Kidney epithelial cell (primary cell): ENCODE results near the gene ZNF516. TPM values are rescaled to one million over a fixed set of nuclear protein-coding genes. Genes with fewer than 3 reads are reported as not detected.

Experiments
- DNase-seq: peaks from one replicate; pipeline ENCODE4 v3.0.0-alpha.2; 2010; ENCODE audit warnings: low read depth
- H3K27me3 ChIP-seq: 2 replicates; pipeline ENCODE4 v1.6.0; 2011; ENCODE audit warnings: low read length; ENCODE audit not compliant: control insufficient read depth, insufficient read depth
- H3K36me3 ChIP-seq: 2 replicates; pipeline ENCODE4 v1.5.1; 2011; ENCODE audit warnings: low read length; ENCODE audit not compliant: control insufficient read depth, insufficient read depth
- H3K4me3 ChIP-seq: 2 replicates; pipeline ENCODE4 v1.5.1; 2011; ENCODE audit warnings: low read depth, mild to moderate bottlenecking, control low read depth, low read length
- total RNA-seq: library from RNA; depleted of rRNA; stranded (reverse); fragments of >200 nt; gene quantifications from 2 replicates; pipeline ENCODE4 v1.2.3, GENCODE V29; 2015
- TF ChIP-seq, protein P1 (sequence below): IDR thresholded peaks from 2 replicates; pipeline ENCODE4 v1.5.1; 2011; ENCODE audit warnings: mild to moderate bottlenecking, moderate library complexity, low read length, control low read depth, inconsistent platforms; ENCODE audit not compliant: insufficient read depth, poor library complexity, severe bottlenecking

Gene ZNF516
- total RNA-seq, 1 donor from 2014 or later, result 56.1 TPM

DNA sequence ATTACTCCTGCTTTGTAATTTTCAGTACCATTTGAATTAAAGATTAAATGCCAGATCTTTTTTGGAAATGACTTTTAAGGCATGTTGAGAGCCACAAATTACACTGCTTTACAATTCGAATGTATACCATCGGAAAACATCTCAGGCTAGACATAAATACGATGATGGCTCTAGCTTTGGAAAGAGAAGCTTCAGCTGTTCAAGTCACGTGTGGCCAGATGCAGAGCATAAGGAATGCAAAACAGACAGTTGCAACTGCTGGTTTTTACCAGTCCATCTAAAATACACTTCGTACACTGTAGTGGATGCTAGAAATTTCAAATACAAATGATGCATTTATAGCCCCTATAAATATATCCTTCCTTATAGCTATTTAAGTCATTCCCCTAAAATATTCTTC is 8.0 kb downstream of the ZNF516 start:
- TF ChIP-seq, protein P1, sequence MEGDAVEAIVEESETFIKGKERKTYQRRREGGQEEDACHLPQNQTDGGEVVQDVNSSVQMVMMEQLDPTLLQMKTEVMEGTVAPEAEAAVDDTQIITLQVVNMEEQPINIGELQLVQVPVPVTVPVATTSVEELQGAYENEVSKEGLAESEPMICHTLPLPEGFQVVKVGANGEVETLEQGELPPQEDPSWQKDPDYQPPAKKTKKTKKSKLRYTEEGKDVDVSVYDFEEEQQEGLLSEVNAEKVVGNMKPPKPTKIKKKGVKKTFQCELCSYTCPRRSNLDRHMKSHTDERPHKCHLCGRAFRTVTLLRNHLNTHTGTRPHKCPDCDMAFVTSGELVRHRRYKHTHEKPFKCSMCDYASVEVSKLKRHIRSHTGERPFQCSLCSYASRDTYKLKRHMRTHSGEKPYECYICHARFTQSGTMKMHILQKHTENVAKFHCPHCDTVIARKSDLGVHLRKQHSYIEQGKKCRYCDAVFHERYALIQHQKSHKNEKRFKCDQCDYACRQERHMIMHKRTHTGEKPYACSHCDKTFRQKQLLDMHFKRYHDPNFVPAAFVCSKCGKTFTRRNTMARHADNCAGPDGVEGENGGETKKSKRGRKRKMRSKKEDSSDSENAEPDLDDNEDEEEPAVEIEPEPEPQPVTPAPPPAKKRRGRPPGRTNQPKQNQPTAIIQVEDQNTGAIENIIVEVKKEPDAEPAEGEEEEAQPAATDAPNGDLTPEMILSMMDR, result no peak
- Histone ChIP-seq H3K4me3 (no peak overlapping the region), H3K27me3 (no peaks in the 10 kb centered on the region), H3K36me3 (no peaks in the 10 kb centered on the region)
- DNase-seq, result no peak

DNA sequence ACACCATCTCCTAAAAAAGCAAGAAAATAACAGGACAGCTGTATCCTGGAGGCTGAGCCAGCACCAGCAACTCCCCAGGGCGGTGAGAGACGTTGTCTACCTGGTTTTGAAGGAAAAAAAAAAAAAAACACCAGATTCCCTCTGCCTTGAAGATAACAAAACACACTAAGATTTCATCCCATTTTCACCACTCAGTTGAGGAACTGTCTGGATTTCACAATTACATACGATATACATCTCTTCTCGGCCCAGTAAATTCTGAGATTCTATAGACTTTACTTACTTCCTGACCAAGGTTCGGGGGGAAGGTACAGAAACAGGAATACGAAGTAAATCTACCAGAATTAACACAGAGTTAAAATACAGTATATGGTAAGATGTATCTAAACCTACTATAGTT is 8.5 kb downstream of the ZNF516 start:
- Histone ChIP-seq H3K36me3 (no peaks in the 10 kb centered on the region), H3K4me3 (no peak overlapping the region), H3K27me3 (no peaks in the 10 kb centered on the region)
- no peak for DNase-seq
- TF ChIP-seq, protein P1, result no peak

DNA sequence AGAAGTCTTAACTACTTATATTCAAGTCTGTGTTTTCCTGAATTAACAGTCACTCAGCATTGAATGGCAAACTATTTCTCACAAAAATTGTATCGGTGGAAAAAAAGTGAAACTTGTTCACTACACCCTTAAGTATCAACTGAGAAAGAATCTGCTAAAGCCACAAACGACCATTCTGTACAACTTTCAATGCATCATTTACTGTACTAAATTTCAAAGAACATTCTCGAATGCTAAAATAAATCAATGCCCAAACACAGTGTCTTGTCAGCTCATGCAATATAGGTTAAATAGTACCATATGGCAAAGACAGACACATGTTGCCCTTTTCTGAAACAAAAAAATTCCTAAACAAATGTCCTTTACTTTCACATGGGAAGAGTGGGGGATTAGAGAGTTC is 9.0 kb downstream of the ZNF516 start:
- TF ChIP-seq, protein P1, result no peak

DNA sequence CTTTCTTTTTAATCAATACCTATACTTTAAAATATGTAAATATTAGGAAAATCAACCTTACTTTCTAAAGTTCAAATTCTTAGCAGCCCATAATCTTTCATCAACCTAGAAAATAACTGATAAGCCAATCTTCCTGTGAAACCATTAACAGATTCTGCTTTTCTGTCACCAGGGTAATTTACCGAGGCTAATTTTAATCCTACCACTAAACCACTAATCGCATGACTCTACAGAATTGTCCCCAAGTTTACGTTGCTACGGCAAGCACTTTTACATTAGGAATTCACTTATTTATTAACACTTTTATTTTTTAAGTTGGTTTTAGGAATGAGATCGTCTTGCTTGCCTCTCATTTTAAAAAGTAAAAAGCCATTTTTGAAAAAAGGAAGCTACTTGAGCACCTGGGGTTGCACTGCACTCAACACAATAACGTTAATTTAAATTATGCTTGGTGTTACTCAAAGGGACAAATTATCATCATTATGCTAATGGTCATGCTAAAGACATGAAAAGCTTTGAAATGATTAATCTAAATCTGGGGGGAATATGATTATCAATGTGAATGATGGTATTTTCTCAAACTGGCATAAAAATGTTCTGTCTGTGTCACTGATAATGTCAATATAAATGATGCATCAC is 10.2 kb downstream of the ZNF516 start:
- no peak for DNase-seq
- Histone ChIP-seq H3K27me3 (no peaks in the 10 kb centered on the region), H3K36me3 (no peaks in the 10 kb centered on the region), H3K4me3 (no peak overlapping the region)
- TF ChIP-seq, protein P1, result no peak

More for the DNA sequence above, 9.0 kb downstream of the ZNF516 start:
- no peak for DNase-seq
- no peak overlapping the region for H3K4me3 ChIP-seq
- H3K27me3 ChIP-seq, result no peaks in the 10 kb centered on the region
- no peaks in the 10 kb centered on the region for H3K36me3 ChIP-seq

DNA sequence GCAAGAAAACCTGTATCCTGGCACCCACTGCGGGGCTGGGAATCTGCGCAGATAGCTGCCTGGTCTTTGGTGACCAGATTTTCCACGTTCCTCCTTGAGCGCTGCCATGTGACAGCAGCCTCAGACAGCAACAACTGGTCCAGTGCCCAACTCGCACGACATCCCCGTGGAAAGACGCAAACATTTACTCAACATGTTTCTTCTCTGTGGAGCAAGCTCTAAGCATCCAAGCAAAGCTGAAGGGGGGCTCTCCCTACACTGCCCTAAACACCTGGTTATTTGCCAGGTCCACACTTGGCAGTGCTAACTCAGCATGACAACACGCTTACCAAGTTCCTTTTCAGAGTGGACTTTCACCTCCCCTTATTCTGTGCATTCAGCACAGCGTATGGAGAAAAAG is 11.3 kb downstream of the ZNF516 start:
- no peaks in the 10 kb centered on the region for H3K27me3 ChIP-seq
- DNase-seq, result no peak
- no peaks in the 10 kb centered on the region for H3K36me3 ChIP-seq
- H3K4me3 ChIP-seq, result no peak overlapping the region
- TF ChIP-seq, protein P1, result no peak
